ENCODE measurements around the gene RNF20. TPM values are rescaled to one million over a fixed set of nuclear protein-coding genes. Genes with fewer than 3 reads are reported as not detected.

The RNF20 gene
- total RNA-seq, 2 donors from 2014 or later, result 24.1 to 36.7 TPM

DNA sequence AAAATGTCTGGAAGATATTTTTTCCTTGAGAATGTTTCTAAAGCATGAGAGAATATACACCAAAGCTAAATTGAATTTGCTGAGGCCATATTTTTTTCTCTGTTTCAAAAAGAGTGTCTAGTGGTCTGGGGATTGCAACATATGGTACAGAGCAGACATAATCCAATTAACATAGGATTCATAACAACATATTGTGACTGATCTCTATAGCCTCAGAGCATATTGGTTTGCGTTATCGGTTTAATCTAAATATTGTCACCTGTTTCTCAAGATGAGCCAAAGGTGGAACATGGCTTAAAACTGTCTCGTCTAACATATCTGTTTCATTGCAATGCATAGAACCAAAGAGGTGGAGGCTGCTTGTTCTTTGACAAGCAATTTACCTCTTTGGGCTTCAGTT is 57.2 kb downstream of the RNF20 start:
- no peaks in the 10 kb centered on the region for H3K4me1 ChIP-seq (replicated peaks)
- no peaks in the 10 kb centered on the region for H3K36me3 ChIP-seq
- H3K27me3 ChIP-seq (replicated peaks; ENCODE audit: insufficient read depth), result no peaks in the 10 kb centered on the region
- intact Hi-C loops (cut with DNase I), result no loop called here
- DNase-seq (ENCODE audit: low spot score), result no peak
- H3K9me3 ChIP-seq, result no peaks in the 10 kb centered on the region
- no peak overlapping the region for H3K4me3 ChIP-seq
- no peak for TF ChIP-seq POLR2AphosphoS5 (IDR thresholded peaks at IDR 0.05)
- no peak for TF ChIP-seq POLR2A (IDR thresholded peaks at IDR 0.05)
- TF ChIP-seq, protein P1, sequence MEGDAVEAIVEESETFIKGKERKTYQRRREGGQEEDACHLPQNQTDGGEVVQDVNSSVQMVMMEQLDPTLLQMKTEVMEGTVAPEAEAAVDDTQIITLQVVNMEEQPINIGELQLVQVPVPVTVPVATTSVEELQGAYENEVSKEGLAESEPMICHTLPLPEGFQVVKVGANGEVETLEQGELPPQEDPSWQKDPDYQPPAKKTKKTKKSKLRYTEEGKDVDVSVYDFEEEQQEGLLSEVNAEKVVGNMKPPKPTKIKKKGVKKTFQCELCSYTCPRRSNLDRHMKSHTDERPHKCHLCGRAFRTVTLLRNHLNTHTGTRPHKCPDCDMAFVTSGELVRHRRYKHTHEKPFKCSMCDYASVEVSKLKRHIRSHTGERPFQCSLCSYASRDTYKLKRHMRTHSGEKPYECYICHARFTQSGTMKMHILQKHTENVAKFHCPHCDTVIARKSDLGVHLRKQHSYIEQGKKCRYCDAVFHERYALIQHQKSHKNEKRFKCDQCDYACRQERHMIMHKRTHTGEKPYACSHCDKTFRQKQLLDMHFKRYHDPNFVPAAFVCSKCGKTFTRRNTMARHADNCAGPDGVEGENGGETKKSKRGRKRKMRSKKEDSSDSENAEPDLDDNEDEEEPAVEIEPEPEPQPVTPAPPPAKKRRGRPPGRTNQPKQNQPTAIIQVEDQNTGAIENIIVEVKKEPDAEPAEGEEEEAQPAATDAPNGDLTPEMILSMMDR (IDR thresholded peaks at IDR 0.05), result no peak
- WGBS, result 95% methylated on average over 3 of the region's 3 CpGs
- H3K27ac ChIP-seq, result no peak overlapping the region

DNA sequence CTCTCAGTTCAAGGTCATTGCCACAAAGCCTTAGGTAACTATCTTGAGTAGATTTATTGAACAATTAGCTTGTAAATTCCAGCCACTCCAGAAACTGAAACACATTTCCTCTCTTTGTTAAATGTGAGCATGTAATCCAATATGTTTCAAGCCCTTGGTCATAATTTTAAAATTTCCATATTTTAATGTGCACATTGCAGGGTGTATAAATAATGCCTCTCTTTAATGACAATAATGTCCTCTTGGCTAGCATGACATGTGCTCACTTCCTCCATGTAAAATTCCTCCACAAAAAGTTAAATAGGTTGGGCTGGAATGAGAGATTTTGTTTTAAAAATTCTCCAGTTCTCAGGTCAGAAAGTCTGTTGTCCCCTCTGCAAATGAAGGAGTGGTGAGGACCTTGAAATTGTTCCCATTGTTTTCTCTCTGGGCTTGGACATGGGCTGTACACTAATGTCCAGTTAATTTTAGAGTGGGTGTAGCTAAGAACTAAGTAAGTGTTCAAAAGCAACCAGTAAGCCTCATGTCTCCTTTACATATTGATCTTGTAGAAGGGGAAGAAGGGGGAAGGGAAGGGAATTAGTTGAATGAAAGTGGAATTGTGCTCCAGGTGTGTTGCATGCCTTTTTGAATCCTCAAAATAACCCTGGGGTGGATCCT is 58.3 kb downstream of the RNF20 start:
- no peak for DNase-seq (ENCODE audit: low spot score)
- TF ChIP-seq, protein P1 (IDR thresholded peaks at IDR 0.05), result no peak
- no peak for TF ChIP-seq POLR2A (IDR thresholded peaks at IDR 0.05)
- no peak for TF ChIP-seq POLR2AphosphoS5 (IDR thresholded peaks at IDR 0.05)
- H3K27me3 ChIP-seq (replicated peaks; ENCODE audit: insufficient read depth), result no peaks in the 10 kb centered on the region

DNA sequence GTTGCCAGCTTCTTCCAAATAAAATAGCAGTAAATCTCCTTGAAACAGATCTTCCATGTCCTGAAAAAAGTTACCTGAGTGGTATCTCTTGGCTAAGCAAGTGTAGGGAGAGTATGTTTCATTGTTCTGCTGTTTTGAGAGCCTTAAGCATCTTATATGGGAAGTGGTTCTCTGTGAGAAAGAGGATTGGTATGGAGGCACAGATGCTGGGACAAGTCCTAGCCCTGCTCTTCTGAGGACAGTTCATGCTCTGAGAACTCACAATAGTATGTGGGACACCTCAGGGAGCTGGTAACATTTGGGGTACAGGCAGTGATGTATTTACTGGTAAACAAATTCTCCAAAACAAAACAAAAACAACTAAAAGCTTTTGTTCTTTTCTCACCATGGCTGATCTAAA is 59.1 kb downstream of the RNF20 start:
- Histone ChIP-seq H3K4me1 (replicated peaks) (no peaks in the 10 kb centered on the region), H3K36me3 (no peaks in the 10 kb centered on the region), H3K4me3 (no peak overlapping the region), H3K27ac (no peak overlapping the region), H3K27me3 (replicated peaks; ENCODE audit: insufficient read depth) (no peaks in the 10 kb centered on the region), H3K9me3 (no peaks in the 10 kb centered on the region)
- intact Hi-C loops (cut with DNase I), result no loop called here
- DNase-seq (ENCODE audit: low spot score), result no peak
- TF ChIP-seq, protein P1 (IDR thresholded peaks at IDR 0.05), result no peak
- TF ChIP-seq POLR2A (IDR thresholded peaks at IDR 0.05) (no peak), POLR2AphosphoS5 (IDR thresholded peaks at IDR 0.05) (no peak)

More for the DNA sequence above, 58.3 kb downstream of the RNF20 start:
- no peaks in the 10 kb centered on the region for H3K36me3 ChIP-seq
- no peak overlapping the region for H3K27ac ChIP-seq
- H3K4me1 ChIP-seq (replicated peaks), result no peaks in the 10 kb centered on the region
- intact Hi-C loops (cut with DNase I), result no loop called here
- H3K4me3 ChIP-seq, result no peak overlapping the region
- H3K9me3 ChIP-seq, result no peaks in the 10 kb centered on the region

DNA sequence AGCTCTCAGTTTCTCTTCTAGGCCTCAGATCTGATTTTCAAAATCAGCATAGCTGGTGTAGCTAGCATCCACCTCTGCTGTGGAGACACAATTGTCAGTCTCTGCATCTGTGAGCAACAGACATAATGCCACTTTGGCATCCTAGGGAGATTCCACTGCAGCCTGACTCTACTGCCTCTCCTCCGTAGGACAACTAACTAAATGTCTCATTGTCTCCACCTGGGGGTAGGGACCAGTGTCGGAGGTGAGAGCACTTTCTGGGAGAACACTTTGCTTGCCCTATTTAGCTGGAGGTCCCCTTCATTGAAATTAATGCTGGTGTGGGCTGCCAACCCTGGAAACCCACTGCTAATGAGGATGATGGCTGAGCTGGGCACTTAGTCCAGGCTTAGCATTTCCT is 59.7 kb downstream of the RNF20 start:
- no peak overlapping the region for H3K4me3 ChIP-seq
- no peak for DNase-seq (ENCODE audit: low spot score)
- intact Hi-C loops (cut with DNase I), result no loop called here

DNA sequence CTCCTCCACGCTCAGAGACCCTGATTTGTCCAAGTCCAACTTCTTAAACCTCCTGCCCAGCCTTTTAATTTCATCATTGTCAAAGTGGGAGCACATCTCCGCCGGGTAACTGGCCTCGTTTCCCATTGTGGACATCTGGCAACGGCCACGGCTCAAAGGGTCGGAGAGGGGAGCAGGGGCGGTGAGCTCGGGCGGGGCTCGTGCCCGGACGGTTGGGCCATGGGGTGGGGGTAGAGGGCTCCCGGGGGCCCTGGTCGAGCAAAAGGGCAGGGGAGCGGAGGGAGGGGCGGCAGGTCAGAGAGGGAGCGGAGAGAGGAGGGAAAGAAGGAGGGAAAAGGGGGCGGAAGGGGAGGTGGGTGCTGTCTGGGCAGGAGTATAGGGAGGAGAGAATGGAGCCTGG is 61.1 kb downstream of the RNF20 start, which contains the start of gene PPP3R2:
PPP3R2 (minus strand) TSS at position 174 of the 400 bp plus-strand sequence; CDS start at position 126, 48 bp downstream.
- H3K27me3 ChIP-seq (replicated peaks; ENCODE audit: insufficient read depth), result no peaks in the 10 kb centered on the region
- no peak within 1 kb of the TSS for H3K4me3 ChIP-seq
- H3K4me1 ChIP-seq (replicated peaks), result no peaks in the 10 kb centered on the region
- no peak for DNase-seq (ENCODE audit: low spot score)
- WGBS, result 90% methylated on average over 19 of the region's 19 CpGs
- no peak within 1 kb of the TSS for H3K27ac ChIP-seq
- TF ChIP-seq, protein P1 (IDR thresholded peaks at IDR 0.05), result no peak
- TF ChIP-seq POLR2AphosphoS5 (IDR thresholded peaks at IDR 0.05) (no peak), POLR2A (IDR thresholded peaks at IDR 0.05) (no peak)
- no peaks in the 10 kb centered on the region for H3K9me3 ChIP-seq
- no peaks in the 10 kb centered on the region for H3K36me3 ChIP-seq
- intact Hi-C loops (cut with DNase I), result no loop called here

More for the DNA sequence above, 59.7 kb downstream of the RNF20 start:
- Histone ChIP-seq H3K4me1 (replicated peaks) (no peaks in the 10 kb centered on the region), H3K27me3 (replicated peaks; ENCODE audit: insufficient read depth) (no peaks in the 10 kb centered on the region), H3K27ac (no peak overlapping the region), H3K9me3 (no peaks in the 10 kb centered on the region), H3K36me3 (no peaks in the 10 kb centered on the region)
- TF ChIP-seq, protein P1 (IDR thresholded peaks at IDR 0.05), result no peak
- TF ChIP-seq POLR2AphosphoS5 (IDR thresholded peaks at IDR 0.05), result no peak
- no peak for TF ChIP-seq POLR2A (IDR thresholded peaks at IDR 0.05)
- 85% methylated on average over 2 of the region's 2 CpGs for WGBS
